Nucleus accumbens (tissue), 56 donors: Measurements from ENCODE around the gene NHLRC3.
A peak's percentile ranks its signal among the peaks of the same experiment; 100 is the strongest.
"Not testable (repeated sequence)": the region's sequence is repeated elsewhere in the genome, so short reads cannot be mapped to it uniquely, and the experiment has no call there.

Experiments
- DNase-seq, 56 donors: peaks; one replicate each; lab custom pipeline; 2025; lab: John Stamatoyannopoulos, UW

The NHLRC3 gene

DNA sequence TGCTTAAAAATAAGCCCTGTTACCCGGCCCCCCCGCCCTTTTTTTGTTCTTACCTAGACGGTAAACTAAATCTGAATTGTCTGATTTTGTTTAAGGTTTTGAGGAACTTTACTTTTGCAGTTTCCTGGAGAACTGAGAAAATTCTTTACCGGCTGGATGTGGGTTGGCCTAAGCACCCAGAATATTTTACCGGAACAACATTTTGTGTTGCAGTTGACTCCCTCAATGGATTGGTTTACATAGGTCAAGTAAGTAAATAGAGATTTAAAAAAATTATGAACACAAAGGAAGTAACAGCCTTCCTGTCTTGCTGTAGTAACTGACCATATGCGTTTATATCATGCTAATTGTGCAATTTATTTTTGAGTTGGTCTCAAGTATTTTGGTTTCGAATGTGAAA, 785 bp downstream of the NHLRC3 start:
- DNase-seq: no peak

DNA sequence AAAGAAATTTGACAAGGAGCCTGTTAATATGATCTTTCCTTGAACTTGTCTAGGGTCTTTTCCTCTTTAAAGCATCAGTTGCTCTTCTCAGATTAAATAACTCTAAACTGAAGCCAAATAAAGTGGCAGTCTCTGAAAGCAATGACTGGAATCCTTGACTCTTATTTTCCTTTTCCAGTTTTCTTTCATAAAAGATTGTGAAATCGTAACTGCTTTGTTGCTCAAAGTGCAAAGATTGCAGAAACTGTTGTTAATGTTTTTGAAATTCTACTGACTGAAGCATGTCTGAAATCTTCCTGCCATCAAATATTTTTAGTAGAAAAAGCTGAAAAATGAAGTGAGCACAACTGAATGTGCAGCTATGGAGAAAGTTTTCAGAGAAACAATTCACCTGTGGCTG, 1.9 kb downstream of the NHLRC3 start:
- DNase-seq: no peak

- no peak for DNase-seq
Observed at GRCh38 chr13:39044536-39044935, 6.3 kb downstream of the NHLRC3 start.

DNA sequence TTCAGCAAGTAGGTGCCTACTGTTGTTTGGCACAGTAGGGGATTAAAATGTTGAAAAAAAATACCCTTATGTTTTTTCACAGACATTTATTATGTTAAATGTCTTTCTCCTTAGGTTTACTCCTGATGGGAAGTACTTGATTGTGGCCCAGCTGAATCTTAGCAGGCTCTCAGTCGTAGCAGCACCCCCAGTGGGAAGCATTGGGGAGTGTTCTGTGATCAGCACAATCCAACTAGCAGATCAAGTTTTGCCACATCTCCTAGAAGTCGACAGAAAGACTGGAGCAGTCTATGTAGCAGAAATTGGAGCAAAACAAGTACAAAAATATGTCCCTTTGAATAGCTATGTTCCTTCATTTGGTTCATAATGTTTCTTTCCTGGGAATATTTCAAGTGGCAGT, 9.3 kb downstream of the NHLRC3 start:
- DNase-seq: peak in 2 of 56 donors; percentile 6 to 10

DNA sequence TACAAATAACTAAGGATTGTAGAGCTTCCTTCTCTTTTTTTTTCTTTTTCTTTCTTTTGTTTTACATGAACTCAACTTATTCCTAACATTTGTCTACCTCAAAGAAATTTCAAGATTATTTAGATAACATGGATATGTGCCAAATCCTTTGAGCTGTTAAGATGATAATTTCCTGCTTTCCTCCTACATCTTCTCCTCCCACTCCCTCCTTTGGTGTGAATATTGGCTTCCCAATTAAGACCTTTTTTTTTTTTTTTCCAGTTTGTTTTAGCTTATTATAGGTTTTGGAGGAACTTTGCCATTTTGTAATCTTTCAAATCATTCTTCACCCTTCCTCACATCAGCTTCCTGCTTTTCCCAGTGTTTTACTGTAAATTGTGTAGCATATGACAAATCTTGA, 10.6 kb downstream of the NHLRC3 start:
- no peak for DNase-seq

DNA sequence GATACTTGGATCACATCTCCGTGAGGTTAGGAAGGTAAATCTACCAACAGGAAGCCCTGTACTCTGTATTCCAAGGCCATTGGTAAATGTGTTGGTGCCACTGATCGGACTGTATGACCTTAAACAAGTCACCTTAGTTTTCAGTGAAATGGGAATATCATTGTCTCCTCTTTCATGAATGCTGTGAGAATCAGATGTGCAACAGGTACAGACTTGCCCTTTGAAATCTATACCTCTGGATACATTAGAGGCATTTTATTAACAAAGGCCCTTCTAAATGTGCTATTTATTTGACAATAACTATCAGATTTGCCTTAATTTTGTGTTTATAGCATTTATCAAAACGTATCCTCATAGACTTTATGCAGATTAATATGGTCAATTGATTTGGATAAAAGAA, 11.0 kb downstream of the NHLRC3 start:
- no peak for DNase-seq

DNA sequence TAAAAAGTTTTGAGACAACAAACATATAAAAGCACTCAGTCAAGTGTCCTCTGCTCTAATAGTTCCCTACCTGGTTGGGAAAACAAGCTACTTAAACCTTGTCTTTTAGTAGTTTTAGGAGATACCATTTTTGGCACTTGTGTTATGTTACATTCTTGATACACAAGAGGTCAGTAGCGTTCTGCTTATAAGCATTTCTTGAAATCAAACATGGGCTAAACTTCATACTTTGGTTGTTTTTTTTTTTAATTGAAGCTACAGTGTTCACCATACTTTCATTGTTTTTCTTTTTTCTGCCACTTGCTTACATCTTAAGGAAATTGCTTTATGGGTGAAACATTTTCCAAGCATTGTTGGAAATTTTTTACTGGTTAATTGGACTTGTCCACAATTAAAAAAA, 12.9 kb downstream of the NHLRC3 start:
- DNase-seq: no peak

DNA sequence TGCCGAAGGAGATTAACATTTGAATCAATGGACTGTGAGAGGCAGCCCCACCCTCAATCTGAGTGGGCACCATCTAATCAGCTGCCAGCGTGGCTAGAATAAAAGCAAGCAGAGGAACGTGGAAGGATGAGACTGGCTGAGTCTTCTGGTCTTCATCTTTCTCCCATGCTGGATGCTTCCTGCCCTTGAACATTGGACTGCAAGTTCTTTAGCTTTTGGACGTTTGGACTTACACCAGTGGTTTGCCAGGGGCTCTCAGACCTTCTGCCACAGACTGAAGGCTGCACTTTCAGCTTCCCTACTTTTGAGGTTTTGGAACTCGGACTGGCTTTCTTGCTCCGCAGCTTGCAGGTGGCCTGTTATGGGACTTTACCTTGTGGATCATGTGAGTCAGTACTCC, 14.7 kb downstream of the NHLRC3 start:
- peak in 15 of 56 donors; percentile 6 to 62 (median 20) for DNase-seq

- peak in 3 of 56 donors; percentile 6 to 20 (median 7) for DNase-seq
Observed at GRCh38 chr13:39054112-39054511, 15.9 kb downstream of the NHLRC3 start.

GRCh38 chr13:39056018-39056417, 17.8 kb downstream of the NHLRC3 start:
- DNase-seq: no peak

- no peak for DNase-seq
Observed at GRCh38 chr13:39058040-39058439, 19.8 kb downstream of the NHLRC3 start.

GRCh38 chr13:39062004-39062403, 23.7 kb downstream of the NHLRC3 start:
- DNase-seq: no peak

DNA sequence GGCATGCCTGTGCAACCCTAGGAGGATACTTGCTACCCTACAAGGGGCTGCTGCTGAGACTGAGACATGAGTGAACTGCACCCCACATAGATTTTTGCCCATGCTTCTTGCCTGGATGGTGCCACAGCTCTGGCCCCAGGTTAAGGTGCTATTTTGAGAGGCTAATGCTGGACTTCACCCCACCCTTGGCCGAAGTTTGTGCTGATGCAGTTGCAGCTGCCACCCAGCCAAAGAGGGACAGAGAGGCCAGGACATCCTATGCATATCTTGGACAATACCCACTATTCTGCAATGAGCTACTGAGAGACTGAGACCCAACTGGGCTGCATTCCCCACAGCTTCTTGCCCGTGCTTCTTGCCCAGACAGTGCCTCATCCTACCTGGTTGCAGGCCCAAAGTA, 34.6 kb downstream of the NHLRC3 start:
- DNase-seq: no peak

DNA sequence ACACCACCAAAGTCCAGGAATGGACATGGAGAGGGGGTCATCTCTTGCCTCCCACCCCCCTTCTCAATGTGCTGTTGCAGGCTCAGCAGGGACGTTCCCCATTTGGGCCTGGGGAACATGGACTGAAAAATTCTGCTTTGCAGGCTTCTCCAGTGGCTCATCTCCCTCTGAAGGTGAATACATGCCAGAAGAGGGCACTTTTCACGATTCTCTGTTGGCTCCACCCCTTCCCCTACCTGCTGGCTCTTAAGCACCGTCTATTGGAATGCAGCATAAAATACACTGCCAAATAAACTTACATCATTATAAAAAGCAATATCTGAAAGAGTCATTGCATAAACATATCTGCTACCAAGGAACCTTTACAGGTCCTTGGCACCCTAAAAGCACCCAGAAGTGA, 35.7 kb downstream of the NHLRC3 start:
- DNase-seq: no peak

GRCh38 chr13:39086251-39086945, 48.1 kb downstream of the NHLRC3 start:
- DNase-seq: not testable (repeated sequence)

- DNase-seq: no peak
Observed at GRCh38 chr13:39091586-39091985, 53.3 kb downstream of the NHLRC3 start.

GRCh38 chr13:39095500-39095899, 57.2 kb downstream of the NHLRC3 start:
- DNase-seq: no peak

DNA sequence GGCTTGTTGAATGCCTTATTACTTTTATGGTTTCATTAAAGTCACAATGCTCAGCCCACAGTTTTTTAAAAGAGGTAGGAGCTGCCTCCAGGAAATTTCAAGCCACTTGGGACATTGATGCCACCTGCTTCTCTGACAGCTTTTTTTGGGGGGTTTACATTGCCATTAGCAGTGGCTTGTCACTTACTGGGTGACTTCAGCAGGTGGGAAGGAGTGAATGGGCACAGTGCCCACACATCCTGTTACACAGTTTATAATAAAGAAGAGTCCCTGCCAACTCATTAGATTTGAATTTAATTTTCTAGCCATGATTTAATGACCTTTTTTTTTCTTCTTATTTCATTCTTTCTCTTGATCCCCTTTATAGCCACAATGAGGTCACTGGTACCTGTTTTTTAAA, 61.0 kb downstream of the NHLRC3 start:
- DNase-seq: no peak
